ENCODE measurements around the gene NAP1L1. TPM values are rescaled to one million over a fixed set of nuclear protein-coding genes. Genes with fewer than 3 reads are reported as not detected.

The NAP1L1 gene
- total RNA-seq, 1 experiment from 2014 or later, result 946 TPM

DNA sequence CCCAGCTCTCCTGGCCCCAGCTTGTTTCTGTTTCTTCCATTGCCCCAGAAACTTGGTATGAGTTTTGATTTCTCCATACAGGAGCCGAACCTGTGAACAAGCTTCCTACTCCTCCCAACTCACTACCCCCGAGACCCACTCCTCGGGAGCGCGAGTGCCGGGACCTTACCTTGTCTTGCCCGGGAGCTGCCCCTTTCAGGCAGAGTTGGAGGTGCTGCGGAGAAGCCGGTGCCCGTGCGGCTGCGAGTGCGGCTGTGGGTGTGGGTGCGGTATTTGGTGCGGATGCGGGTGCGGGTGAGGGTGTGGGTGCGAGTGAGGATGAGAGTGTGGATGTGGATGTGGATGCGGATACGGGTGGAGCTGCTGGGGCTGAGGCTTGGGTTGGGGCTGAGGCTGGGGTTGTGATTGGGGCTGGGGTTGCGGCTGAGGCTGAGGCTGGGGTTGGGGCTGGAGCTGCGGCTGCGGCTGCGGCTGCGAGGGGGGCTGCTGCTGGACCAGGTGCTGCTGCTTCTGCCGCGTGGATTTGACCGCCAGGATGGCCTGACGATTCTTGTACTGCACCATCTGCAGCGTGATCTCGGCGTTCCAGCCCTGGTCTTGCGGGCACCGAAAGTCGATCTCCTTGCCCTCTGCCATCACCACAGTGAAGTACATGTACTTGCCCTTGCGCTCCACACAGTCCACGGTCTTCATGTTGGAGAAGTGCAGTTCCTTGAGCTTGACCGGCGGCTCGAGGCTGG lies 54.0 kb downstream of the NAP1L1 start:
- Mint-ChIP-seq H3K27ac (0 out of 2 replicates have a peak overlapping the region, but pooled peaks have one; percentile 65), H3K36me3 (peaks cover 32% of the 10 kb centered on the region), H3K27me3 (ENCODE audit: low read depth) (peaks cover 3% of the 10 kb centered on the region; the same call in 1 of the 2 replicates), H3K4me3 (peak overlapping the region; percentile 91), H3K4me1 (peaks cover 59% of the 10 kb centered on the region), H3K9me3 (no peaks in the 10 kb centered on the region)
- ChIA-PET POLR2A (interaction anchor here (0.7 to 2.2 kb wide), 4 partner anchors 10 to 519 kb away, joined by 3 to 14 read pairs (median 4); partner anchors contain the start of gene KRR1), CTCF (interaction anchor here (0.8 to 4.8 kb wide), 11 partner anchors 61 to 545 kb away, joined by 3 to 24 read pairs (median 7); no protein-coding TSS in a partner anchor)
- peak; percentile 5 for ATAC-seq
- TF ChIP-seq, protein P1, sequence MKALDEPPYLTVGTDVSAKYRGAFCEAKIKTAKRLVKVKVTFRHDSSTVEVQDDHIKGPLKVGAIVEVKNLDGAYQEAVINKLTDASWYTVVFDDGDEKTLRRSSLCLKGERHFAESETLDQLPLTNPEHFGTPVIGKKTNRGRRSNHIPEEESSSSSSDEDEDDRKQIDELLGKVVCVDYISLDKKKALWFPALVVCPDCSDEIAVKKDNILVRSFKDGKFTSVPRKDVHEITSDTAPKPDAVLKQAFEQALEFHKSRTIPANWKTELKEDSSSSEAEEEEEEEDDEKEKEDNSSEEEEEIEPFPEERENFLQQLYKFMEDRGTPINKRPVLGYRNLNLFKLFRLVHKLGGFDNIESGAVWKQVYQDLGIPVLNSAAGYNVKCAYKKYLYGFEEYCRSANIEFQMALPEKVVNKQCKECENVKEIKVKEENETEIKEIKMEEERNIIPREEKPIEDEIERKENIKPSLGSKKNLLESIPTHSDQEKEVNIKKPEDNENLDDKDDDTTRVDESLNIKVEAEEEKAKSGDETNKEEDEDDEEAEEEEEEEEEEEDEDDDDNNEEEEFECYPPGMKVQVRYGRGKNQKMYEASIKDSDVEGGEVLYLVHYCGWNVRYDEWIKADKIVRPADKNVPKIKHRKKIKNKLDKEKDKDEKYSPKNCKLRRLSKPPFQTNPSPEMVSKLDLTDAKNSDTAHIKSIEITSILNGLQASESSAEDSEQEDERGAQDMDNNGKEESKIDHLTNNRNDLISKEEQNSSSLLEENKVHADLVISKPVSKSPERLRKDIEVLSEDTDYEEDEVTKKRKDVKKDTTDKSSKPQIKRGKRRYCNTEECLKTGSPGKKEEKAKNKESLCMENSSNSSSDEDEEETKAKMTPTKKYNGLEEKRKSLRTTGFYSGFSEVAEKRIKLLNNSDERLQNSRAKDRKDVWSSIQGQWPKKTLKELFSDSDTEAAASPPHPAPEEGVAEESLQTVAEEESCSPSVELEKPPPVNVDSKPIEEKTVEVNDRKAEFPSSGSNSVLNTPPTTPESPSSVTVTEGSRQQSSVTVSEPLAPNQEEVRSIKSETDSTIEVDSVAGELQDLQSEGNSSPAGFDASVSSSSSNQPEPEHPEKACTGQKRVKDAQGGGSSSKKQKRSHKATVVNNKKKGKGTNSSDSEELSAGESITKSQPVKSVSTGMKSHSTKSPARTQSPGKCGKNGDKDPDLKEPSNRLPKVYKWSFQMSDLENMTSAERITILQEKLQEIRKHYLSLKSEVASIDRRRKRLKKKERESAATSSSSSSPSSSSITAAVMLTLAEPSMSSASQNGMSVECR (CRISPR knock-in tag; IDR thresholded peaks at IDR 0.05; ENCODE audit: borderline replicate concordance), result peak; percentile 77; the same call in 1 of the 2 replicates
- TF ChIP-seq, protein P2, sequence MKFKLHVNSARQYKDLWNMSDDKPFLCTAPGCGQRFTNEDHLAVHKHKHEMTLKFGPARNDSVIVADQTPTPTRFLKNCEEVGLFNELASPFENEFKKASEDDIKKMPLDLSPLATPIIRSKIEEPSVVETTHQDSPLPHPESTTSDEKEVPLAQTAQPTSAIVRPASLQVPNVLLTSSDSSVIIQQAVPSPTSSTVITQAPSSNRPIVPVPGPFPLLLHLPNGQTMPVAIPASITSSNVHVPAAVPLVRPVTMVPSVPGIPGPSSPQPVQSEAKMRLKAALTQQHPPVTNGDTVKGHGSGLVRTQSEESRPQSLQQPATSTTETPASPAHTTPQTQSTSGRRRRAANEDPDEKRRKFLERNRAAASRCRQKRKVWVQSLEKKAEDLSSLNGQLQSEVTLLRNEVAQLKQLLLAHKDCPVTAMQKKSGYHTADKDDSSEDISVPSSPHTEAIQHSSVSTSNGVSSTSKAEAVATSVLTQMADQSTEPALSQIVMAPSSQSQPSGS (CRISPR knock-in tag; IDR thresholded peaks at IDR 0.05; ENCODE audit: borderline replicate concordance, low read depth), result no peak
- TF ChIP-seq ATF1 (CRISPR knock-in tag; IDR thresholded peaks at IDR 0.05) (no peak), KAT7 (CRISPR knock-in tag; IDR thresholded peaks at IDR 0.05; ENCODE audit: borderline replicate concordance) (0 out of 2 replicates have a peak, but pooled peaks have one; percentile 3), NFE2L1 (CRISPR knock-in tag; IDR thresholded peaks at IDR 0.05) (peak; percentile 56), NR3C1 (CRISPR knock-in tag; conservative IDR thresholded peaks at IDR 0.05; ENCODE audit: low read depth) (no peak), SMAD4 (CRISPR knock-in tag; IDR thresholded peaks at IDR 0.05) (0 out of 2 replicates have a peak, but pooled peaks have one; percentile 55), ZNF219 (CRISPR knock-in tag; IDR thresholded peaks at IDR 0.05; ENCODE audit: borderline replicate concordance) (0 out of 2 replicates have a peak, but pooled peaks have one; percentile 36), TEAD1 (CRISPR knock-in tag; IDR thresholded peaks at IDR 0.05) (peak; percentile 25; the same call in 1 of the 2 replicates), TP53 (CRISPR knock-in tag; IDR thresholded peaks at IDR 0.05) (0 out of 2 replicates have a peak, but pooled peaks have one; percentile 58)
- TF ChIP-seq, protein P3, sequence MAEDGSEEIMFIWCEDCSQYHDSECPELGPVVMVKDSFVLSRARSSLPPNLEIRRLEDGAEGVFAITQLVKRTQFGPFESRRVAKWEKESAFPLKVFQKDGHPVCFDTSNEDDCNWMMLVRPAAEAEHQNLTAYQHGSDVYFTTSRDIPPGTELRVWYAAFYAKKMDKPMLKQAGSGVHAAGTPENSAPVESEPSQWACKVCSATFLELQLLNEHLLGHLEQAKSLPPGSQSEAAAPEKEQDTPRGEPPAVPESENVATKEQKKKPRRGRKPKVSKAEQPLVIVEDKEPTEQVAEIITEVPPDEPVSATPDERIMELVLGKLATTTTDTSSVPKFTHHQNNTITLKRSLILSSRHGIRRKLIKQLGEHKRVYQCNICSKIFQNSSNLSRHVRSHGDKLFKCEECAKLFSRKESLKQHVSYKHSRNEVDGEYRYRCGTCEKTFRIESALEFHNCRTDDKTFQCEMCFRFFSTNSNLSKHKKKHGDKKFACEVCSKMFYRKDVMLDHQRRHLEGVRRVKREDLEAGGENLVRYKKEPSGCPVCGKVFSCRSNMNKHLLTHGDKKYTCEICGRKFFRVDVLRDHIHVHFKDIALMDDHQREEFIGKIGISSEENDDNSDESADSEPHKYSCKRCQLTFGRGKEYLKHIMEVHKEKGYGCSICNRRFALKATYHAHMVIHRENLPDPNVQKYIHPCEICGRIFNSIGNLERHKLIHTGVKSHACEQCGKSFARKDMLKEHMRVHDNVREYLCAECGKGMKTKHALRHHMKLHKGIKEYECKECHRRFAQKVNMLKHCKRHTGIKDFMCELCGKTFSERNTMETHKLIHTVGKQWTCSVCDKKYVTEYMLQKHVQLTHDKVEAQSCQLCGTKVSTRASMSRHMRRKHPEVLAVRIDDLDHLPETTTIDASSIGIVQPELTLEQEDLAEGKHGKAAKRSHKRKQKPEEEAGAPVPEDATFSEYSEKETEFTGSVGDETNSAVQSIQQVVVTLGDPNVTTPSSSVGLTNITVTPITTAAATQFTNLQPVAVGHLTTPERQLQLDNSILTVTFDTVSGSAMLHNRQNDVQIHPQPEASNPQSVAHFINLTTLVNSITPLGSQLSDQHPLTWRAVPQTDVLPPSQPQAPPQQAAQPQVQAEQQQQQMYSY (CRISPR knock-in tag; IDR thresholded peaks at IDR 0.05), result peak; percentile 36; the same call in 1 of the 2 replicates
- TF ChIP-seq, protein P4, sequence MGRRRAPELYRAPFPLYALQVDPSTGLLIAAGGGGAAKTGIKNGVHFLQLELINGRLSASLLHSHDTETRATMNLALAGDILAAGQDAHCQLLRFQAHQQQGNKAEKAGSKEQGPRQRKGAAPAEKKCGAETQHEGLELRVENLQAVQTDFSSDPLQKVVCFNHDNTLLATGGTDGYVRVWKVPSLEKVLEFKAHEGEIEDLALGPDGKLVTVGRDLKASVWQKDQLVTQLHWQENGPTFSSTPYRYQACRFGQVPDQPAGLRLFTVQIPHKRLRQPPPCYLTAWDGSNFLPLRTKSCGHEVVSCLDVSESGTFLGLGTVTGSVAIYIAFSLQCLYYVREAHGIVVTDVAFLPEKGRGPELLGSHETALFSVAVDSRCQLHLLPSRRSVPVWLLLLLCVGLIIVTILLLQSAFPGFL (CRISPR knock-in tag; IDR thresholded peaks at IDR 0.05; ENCODE audit: borderline replicate concordance), result no peak
- TF ChIP-seq, protein P5, sequence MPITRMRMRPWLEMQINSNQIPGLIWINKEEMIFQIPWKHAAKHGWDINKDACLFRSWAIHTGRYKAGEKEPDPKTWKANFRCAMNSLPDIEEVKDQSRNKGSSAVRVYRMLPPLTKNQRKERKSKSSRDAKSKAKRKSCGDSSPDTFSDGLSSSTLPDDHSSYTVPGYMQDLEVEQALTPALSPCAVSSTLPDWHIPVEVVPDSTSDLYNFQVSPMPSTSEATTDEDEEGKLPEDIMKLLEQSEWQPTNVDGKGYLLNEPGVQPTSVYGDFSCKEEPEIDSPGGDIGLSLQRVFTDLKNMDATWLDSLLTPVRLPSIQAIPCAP (CRISPR knock-in tag; IDR thresholded peaks at IDR 0.05), result 0 out of 2 replicates have a peak, but pooled peaks have one; percentile 3
- TF ChIP-seq, protein P6, sequence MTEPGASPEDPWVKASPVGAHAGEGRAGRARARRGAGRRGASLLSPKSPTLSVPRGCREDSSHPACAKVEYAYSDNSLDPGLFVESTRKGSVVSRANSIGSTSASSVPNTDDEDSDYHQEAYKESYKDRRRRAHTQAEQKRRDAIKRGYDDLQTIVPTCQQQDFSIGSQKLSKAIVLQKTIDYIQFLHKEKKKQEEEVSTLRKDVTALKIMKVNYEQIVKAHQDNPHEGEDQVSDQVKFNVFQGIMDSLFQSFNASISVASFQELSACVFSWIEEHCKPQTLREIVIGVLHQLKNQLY (CRISPR knock-in tag; IDR thresholded peaks at IDR 0.05), result 0 out of 2 replicates have a peak, but pooled peaks have one; percentile 76
- DNase-seq (ENCODE audit: low spot score), result peak; percentile 41

Data from WTC11 (cell line).